ENCODE results near the gene LAD1.

LAD1 gene

GRCh38 chr1:201345081-201345355 lies 54.1 kb downstream of the LAD1 start:
- Histone ChIP-seq H3K4me3 (replicated peaks; ENCODE audit: low read depth, low read length) (no peak overlapping the region), H3K27me3 (replicated peaks; ENCODE audit: control insufficient read depth, insufficient read depth, low read length) (no peaks in the 10 kb centered on the region; the same call in 1 of the 2 replicates), H3K36me3 (ENCODE audit: control insufficient read depth, insufficient read depth, low read length) (no peaks in the 10 kb centered on the region)
- no peak for TF ChIP-seq CTCF (IDR thresholded peaks at IDR 0.05; ENCODE audit: insufficient read depth, low read length, poor library complexity, severe bottlenecking)
- DNase-seq (ENCODE audit: extremely low read depth, insufficient read length): no peak

- H3K27me3 ChIP-seq (replicated peaks; ENCODE audit: control insufficient read depth, insufficient read depth, low read length): no peaks in the 10 kb centered on the region; the same call in 1 of the 2 replicates
- no peaks in the 10 kb centered on the region for H3K36me3 ChIP-seq (ENCODE audit: control insufficient read depth, insufficient read depth, low read length)
- no peak for TF ChIP-seq CTCF (IDR thresholded peaks at IDR 0.05; ENCODE audit: insufficient read depth, low read length, poor library complexity, severe bottlenecking)
- no peak overlapping the region for H3K4me3 ChIP-seq (replicated peaks; ENCODE audit: low read depth, low read length)
- no peak for DNase-seq (ENCODE audit: extremely low read depth, insufficient read length)
These were observed 54.7 kb downstream of the LAD1 start for GRCh38 chr1:201344206-201345080.

- no peak overlapping the region for H3K4me3 ChIP-seq (replicated peaks; ENCODE audit: low read depth, low read length)
- H3K36me3 ChIP-seq (ENCODE audit: control insufficient read depth, insufficient read depth, low read length): no peaks in the 10 kb centered on the region
- DNase-seq (ENCODE audit: extremely low read depth, insufficient read length): no peak
- no peaks in the 10 kb centered on the region; the same call in 1 of the 2 replicates for H3K27me3 ChIP-seq (replicated peaks; ENCODE audit: control insufficient read depth, insufficient read depth, low read length)
- no peak for TF ChIP-seq CTCF (IDR thresholded peaks at IDR 0.05; ENCODE audit: insufficient read depth, low read length, poor library complexity, severe bottlenecking)
These were observed 57.7 kb downstream of the LAD1 start for GRCh38 chr1:201341377-201341776.

GRCh38 chr1:201336711-201337450 lies 62.2 kb downstream of the LAD1 start:
- no peak for TF ChIP-seq CTCF (IDR thresholded peaks at IDR 0.05; ENCODE audit: insufficient read depth, low read length, poor library complexity, severe bottlenecking)
- H3K4me3 ChIP-seq (replicated peaks; ENCODE audit: low read depth, low read length): no peak overlapping the region
- no peaks in the 10 kb centered on the region for H3K36me3 ChIP-seq (ENCODE audit: control insufficient read depth, insufficient read depth, low read length)
- no peak for DNase-seq (ENCODE audit: extremely low read depth, insufficient read length)
- peaks cover 1% of the 10 kb centered on the region; the same call in 1 of the 2 replicates for H3K27me3 ChIP-seq (replicated peaks; ENCODE audit: control insufficient read depth, insufficient read depth, low read length)

GRCh38 chr1:201335901-201336300 lies 63.2 kb downstream of the LAD1 start:
- TF ChIP-seq CTCF (IDR thresholded peaks at IDR 0.05; ENCODE audit: insufficient read depth, low read length, poor library complexity, severe bottlenecking): no peak
- H3K36me3 ChIP-seq (ENCODE audit: control insufficient read depth, insufficient read depth, low read length): no peaks in the 10 kb centered on the region
- DNase-seq (ENCODE audit: extremely low read depth, insufficient read length): no peak
- H3K4me3 ChIP-seq (replicated peaks; ENCODE audit: low read depth, low read length): no peak overlapping the region
- peaks cover 1% of the 10 kb centered on the region; the same call in 1 of the 2 replicates for H3K27me3 ChIP-seq (replicated peaks; ENCODE audit: control insufficient read depth, insufficient read depth, low read length)

Measured in GM06990 (cell line).